Osteocyte (in vitro differentiated cells): ENCODE data around the gene SLC23A2. TPM values are rescaled to one million over a fixed set of nuclear protein-coding genes. Genes with fewer than 3 reads are reported as not detected.
A peak's percentile ranks its signal among the peaks of the same experiment; 100 is the strongest.

ENCODE experiments used
- DNase-seq: peaks from one replicate; pipeline ENCODE4 v3.0.0; 2021; ENCODE audit warnings: mixed read lengths; ENCODE audit not compliant: unreplicated experiment; ENCODE audit errors: extremely low spot score
- H3K27ac Mint-ChIP-seq: one replicate; pipeline ENCODE4 v1.8.0; 2021; ENCODE audit warnings: mild to moderate bottlenecking, mixed read lengths; ENCODE audit not compliant: unreplicated experiment
- H3K27me3 Mint-ChIP-seq: one replicate; pipeline ENCODE4 v1.8.0; 2021; ENCODE audit warnings: mixed read lengths; ENCODE audit not compliant: unreplicated experiment
- H3K36me3 Mint-ChIP-seq: one replicate; pipeline ENCODE4 v1.8.0; 2021; ENCODE audit warnings: mixed read lengths; ENCODE audit not compliant: unreplicated experiment
- H3K4me1 Mint-ChIP-seq: one replicate; pipeline ENCODE4 v1.8.0; 2021; ENCODE audit warnings: mixed read lengths; ENCODE audit not compliant: unreplicated experiment
- H3K4me3 Mint-ChIP-seq: one replicate; pipeline ENCODE4 v1.8.0; 2021; ENCODE audit warnings: mild to moderate bottlenecking, moderate library complexity, mixed read lengths; ENCODE audit not compliant: unreplicated experiment
- H3K9me3 Mint-ChIP-seq: one replicate; pipeline ENCODE4 v1.8.0; 2021; ENCODE audit warnings: mixed read lengths; ENCODE audit not compliant: unreplicated experiment
- CTCF ChIP-seq: fragments of 200-600 bp; sonication (generic); IDR thresholded peaks from 2 replicates; pipeline ENCODE4 v1.5.0; 2021; ENCODE audit warnings: antibody characterized with exemption, mild to moderate bottlenecking, moderate library complexity
- total RNA-seq: library from RNA; stranded (reverse); gene quantifications from 2 replicates; pipeline ENCODE4 v1.2.1, GENCODE V29; 2021

Gene SLC23A2
- total RNA-seq, 1 donor from 2014 or later, result 23.1 TPM

DNA sequence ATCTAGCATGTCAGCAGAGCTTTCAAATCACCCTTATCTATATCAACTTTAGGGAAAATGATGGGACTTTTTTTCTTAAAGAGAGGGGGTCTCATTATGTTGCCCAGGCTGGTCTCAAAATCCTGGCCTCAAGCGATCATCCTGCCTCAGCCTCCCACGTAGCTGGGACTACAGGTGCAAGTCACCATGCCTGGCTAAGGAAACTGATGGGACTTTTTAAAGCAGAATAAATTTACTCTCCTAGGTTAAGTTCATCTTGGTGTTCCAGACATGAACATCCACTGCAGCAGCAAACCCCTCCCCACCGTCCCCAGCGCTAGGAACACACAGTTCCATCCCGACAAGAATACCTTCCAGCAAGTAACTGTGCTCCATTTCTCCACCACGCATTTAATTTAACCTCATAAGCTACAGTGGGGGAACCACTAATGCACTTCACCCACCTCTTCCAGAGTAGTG, 64.9 kb downstream of the SLC23A2 start:
- Mint-ChIP-seq H3K4me1 (peaks cover 19% of the 10 kb centered on the region), H3K4me3 (no peak overlapping the region), H3K9me3 (no peaks in the 10 kb centered on the region), H3K36me3 (no peaks in the 10 kb centered on the region), H3K27me3 (no peaks in the 10 kb centered on the region), H3K27ac (no peak overlapping the region)
- DNase-seq, result no peak
- no peak for TF ChIP-seq CTCF

DNA sequence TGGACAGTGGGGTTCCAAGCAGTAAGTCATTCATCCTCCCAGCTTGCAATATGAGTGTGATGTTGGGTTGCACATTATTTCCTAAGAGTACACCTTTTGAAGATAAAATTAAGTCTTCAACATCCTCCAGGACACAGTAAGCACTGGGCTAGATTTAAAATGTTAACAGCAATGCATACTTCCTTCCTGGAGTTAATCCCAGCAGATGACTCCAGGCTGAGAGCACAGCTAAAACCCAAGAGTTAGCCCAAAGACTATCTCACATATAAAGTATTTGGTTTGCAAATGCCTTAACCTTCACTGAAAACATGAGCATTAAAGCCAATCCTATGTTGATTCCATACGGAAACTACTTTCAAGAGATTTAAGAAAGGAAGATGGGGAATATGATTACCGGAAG, 69.2 kb downstream of the SLC23A2 start:
- Mint-ChIP-seq H3K9me3 (no peaks in the 10 kb centered on the region), H3K4me1 (peaks cover 13% of the 10 kb centered on the region), H3K4me3 (no peak overlapping the region), H3K36me3 (peaks cover 6% of the 10 kb centered on the region), H3K27me3 (no peaks in the 10 kb centered on the region), H3K27ac (no peak overlapping the region)
- no peak for DNase-seq
- no peak for TF ChIP-seq CTCF

DNA sequence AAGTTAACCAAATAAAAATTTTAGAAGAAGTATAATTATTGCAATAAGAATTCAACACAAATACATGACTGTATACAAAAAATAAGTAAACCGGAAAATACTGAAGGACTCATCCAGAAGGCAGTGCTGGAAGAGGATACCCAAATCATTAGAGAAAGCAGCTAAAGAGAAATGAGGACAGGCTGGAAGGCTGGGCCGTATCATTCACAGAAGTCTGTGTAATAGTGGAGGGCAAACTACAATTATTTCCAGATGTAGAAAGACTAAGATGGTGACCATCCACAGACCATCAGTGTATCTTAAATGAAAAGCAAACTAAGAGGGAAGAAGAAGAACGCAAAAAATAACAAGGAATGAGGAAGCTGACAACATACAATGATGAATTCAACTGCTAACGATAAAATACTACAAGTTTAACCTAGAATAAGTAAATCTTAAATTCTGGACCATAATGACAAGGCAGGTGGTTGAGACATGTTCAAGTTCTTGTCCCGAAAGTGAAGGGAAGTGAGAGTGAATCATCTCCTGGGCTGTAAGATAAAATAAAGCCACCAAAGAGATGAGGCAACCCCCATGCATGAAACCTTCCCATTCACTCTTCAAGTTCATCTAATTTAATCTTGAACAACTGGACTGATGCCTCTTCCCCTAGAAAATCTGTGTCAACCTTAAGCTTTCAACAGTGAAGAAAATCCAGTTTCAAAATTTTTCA, 71.5 kb downstream of the SLC23A2 start:
- Mint-ChIP-seq H3K27me3 (no peaks in the 10 kb centered on the region), H3K9me3 (no peaks in the 10 kb centered on the region), H3K36me3 (peaks cover 6% of the 10 kb centered on the region), H3K4me1 (peaks cover 16% of the 10 kb centered on the region), H3K4me3 (no peak overlapping the region), H3K27ac (no peak overlapping the region)
- no peak for TF ChIP-seq CTCF
- DNase-seq, result no peak

DNA sequence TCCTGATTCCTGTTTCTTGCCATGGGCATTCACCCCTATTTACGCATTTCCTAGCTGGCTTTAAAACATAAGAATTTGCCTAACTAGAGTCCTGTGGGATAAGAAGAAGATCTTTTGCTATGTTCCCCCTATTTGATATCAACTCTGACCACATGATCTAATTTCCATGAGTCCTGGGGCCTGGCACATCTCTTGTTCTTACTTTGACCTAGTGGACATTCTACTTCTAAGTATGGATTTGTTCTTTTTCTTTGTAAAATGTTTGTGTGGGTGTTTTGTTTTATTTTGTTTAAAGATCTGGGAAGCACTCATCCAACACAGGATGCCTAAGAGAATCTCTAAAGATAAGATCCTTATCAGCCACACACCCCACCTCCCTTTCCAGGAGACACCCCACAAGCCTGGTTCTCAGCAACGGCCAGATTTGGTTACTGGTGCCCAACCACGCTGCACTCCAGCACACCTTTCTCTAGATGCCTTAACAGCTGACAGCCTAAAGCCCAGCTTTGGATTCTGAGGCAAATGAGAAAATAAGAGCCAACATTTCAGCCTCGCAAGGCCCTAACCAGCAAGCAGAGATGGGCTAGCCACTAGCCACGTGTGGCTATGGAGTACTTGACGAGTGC, 74.7 kb downstream of the SLC23A2 start:
- TF ChIP-seq CTCF, result no peak
- Mint-ChIP-seq H3K36me3 (peaks cover 6% of the 10 kb centered on the region), H3K27ac (peak overlapping the region; percentile 77), H3K4me1 (peaks cover 16% of the 10 kb centered on the region), H3K9me3 (no peaks in the 10 kb centered on the region), H3K27me3 (no peaks in the 10 kb centered on the region), H3K4me3 (no peak overlapping the region)
- DNase-seq, result no peak

DNA sequence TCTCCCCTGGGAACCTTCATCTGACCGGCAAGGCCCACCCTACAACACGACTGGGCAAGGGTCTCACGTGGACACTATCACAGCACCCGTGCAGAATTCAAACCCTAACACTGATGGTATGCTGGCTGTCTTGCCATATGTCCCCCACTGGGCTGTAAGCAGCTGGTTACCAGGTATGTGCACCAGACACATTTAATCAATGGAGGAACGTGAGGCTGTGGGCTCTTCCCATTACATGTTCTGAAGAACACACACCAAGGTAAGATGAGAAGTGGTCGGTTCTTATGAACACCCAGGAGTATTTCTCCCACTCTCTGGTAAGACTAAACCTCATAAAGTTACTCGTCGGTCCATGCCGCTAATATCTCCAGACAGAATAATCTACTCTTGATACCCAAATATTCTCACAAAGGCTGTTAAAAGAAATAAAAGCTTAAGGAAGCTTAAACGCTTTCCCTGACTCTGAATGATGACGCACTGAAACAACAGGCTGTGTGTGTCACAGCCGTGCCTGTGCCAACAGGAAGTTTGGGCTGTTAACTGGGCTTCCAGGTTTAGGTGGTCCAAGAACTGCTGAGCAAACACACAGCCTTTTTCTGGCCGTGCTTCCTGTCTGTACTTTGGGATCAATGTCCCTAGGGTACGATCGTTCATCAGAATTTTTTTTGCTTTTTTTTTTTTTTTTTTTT, 75.3 kb downstream of the SLC23A2 start:
- peaks cover 6% of the 10 kb centered on the region for H3K36me3 Mint-ChIP-seq
- TF ChIP-seq CTCF, result no peak
- no peaks in the 10 kb centered on the region for H3K9me3 Mint-ChIP-seq
- no peak overlapping the region for H3K4me3 Mint-ChIP-seq
- peak overlapping the region; percentile 77 for H3K27ac Mint-ChIP-seq
- DNase-seq, result no peak
- peaks cover 23% of the 10 kb centered on the region for H3K4me1 Mint-ChIP-seq
- no peaks in the 10 kb centered on the region for H3K27me3 Mint-ChIP-seq
